Kidney (tissue), 14 donors: Measurements from ENCODE around the gene SCN7A. TPM values are rescaled to one million over a fixed set of nuclear protein-coding genes. Genes with fewer than 3 reads are reported as not detected.

ENCODE experiments used
- DNase-seq, 5 donors: peaks; one replicate each; pipeline ENCODE4 v3.0.0-alpha.2; 2013 to 2020
- FAIRE-seq: peaks from 2 replicates; lab custom pipeline; 2012; peaks lifted over from hg19 to GRCh38; lab: Jason Lieb, UNC
- H3K27ac ChIP-seq, 2 donors: one replicate each; pipeline ENCODE4 v1.7.0; 2013; ENCODE audit warnings: low read depth in 2 of 2, low read length in 2 of 2, inconsistent platforms in 1 of 2
- H3K27me3 ChIP-seq: one replicate; pipeline ENCODE4 v1.7.1; 2013; ENCODE audit warnings: low read length, inconsistent platforms; ENCODE audit not compliant: control insufficient read depth, insufficient read depth
- H3K36me3 ChIP-seq, 3 donors: one replicate each; pipeline versions ENCODE4 v1.7.0 to v1.7.1; 2013; ENCODE audit warnings: low read length in 3 of 3, control low read depth in 1 of 3, inconsistent platforms in 1 of 3; ENCODE audit not compliant: insufficient read depth in 3 of 3, control insufficient read depth in 2 of 3
- H3K4me1 ChIP-seq, 3 donors: one replicate each; pipeline versions ENCODE4 v1.7.0 to v1.7.1; 2013; ENCODE audit warnings: low read length in 3 of 3, inconsistent platforms in 1 of 3, low read depth in 1 of 3; ENCODE audit not compliant: control insufficient read depth in 2 of 3, insufficient read depth in 2 of 3
- H3K4me3 ChIP-seq, 3 donors: one replicate each; pipeline versions ENCODE4 v1.7.0 to v1.8.1; 2013; ENCODE audit warnings: low read length in 3 of 3, control low read depth in 1 of 3, inconsistent platforms in 1 of 3
- H3K9ac ChIP-seq, 3 donors: one replicate each; pipeline versions ENCODE4 v1.7.0 to v1.7.1; 2013; ENCODE audit warnings: low read length in 3 of 3, control low read depth in 1 of 3, inconsistent platforms in 1 of 3
- H3K9me3 ChIP-seq, 3 donors: one replicate each; pipeline versions ENCODE4 v1.7.0 to v1.7.1; 2013; ENCODE audit warnings: low read length in 3 of 3, control low read depth in 1 of 3, inconsistent platforms in 1 of 3; ENCODE audit not compliant: control insufficient read depth in 2 of 3, insufficient read depth in 1 of 3
- intact Hi-C: fragments of 100-400 bp; cut with DNase I; formaldehyde crosslinking; loops from one replicate; pipeline ENCODE4 v1.11.1; 2022
- polyA plus RNA-seq: library from polyadenylated mRNA; stranded (reverse); fragments of 350-450 nt; fragmentation: Illumina TruSeq; extraction: RNeasy Lipid Tissue Mini Kit (QIAGEN cat#74804); gene quantifications from one replicate; pipeline ENCODE4 v1.2.3, GENCODE V29; 2014; ENCODE audit warnings: low read depth, low replicate concordance; ENCODE audit not compliant: insufficient read depth
- total RNA-seq: library from RNA; stranded (reverse); fragmentation: NEBNext Ultra II Directional; extraction: Animal tissue kit (Norgen Biotek cat#: 25700); gene quantifications from one replicate; pipeline ENCODE4 v1.2.1, GENCODE V29; 2021
- TF ChIP-seq, protein P1 (sequence below): IDR thresholded peaks from 3 replicates; pipeline ENCODE4 v1.5.1; 2012; ENCODE audit warnings: mild to moderate bottlenecking, moderate library complexity, borderline replicate concordance; ENCODE audit not compliant: insufficient read depth; ENCODE audit errors: extremely low read depth
- donor health status: control.
- donor health status: control.
- donor health status: control.
- donor health status: control.
- donor health status: control.
- donor health status: DM: yes; HTN: yes; CAD: no.
- donor health status: Normal renal cell carcinoma (clear cell type).

The SCN7A gene
- total and polyA plus RNA-seq, 2 donors from 2014 or later: 1.9 to 3.6 TPM

GRCh38 chr2:166444306-166444705 is 49.7 kb downstream of the SCN7A start:
- intact Hi-C loops: no loop called here
- no peaks in the 10 kb centered on the region for H3K4me1 ChIP-seq
- FAIRE-seq: no peak

GRCh38 chr2:166440313-166440712 is 53.7 kb downstream of the SCN7A start:
- TF ChIP-seq, protein P1, sequence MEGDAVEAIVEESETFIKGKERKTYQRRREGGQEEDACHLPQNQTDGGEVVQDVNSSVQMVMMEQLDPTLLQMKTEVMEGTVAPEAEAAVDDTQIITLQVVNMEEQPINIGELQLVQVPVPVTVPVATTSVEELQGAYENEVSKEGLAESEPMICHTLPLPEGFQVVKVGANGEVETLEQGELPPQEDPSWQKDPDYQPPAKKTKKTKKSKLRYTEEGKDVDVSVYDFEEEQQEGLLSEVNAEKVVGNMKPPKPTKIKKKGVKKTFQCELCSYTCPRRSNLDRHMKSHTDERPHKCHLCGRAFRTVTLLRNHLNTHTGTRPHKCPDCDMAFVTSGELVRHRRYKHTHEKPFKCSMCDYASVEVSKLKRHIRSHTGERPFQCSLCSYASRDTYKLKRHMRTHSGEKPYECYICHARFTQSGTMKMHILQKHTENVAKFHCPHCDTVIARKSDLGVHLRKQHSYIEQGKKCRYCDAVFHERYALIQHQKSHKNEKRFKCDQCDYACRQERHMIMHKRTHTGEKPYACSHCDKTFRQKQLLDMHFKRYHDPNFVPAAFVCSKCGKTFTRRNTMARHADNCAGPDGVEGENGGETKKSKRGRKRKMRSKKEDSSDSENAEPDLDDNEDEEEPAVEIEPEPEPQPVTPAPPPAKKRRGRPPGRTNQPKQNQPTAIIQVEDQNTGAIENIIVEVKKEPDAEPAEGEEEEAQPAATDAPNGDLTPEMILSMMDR: no peak
- Histone ChIP-seq H3K4me1 (no peaks in the 10 kb centered on the region), H3K4me3 (no peak overlapping the region), H3K27ac (no peak overlapping the region), H3K9ac (no peak overlapping the region), H3K27me3 (no peaks in the 10 kb centered on the region), H3K36me3 (no peaks in the 10 kb centered on the region), H3K9me3 (no peaks in the 10 kb centered on the region)
- DNase-seq (no peak), FAIRE-seq (no peak)
- intact Hi-C loops: no loop called here

More at GRCh38 chr2:166444306-166444705, 49.7 kb downstream of the SCN7A start:
- no peak overlapping the region for H3K27ac ChIP-seq
- TF ChIP-seq, protein P1: no peak
- no peak overlapping the region for H3K9ac ChIP-seq
- H3K4me3 ChIP-seq: no peak overlapping the region
- H3K27me3 ChIP-seq: no peaks in the 10 kb centered on the region
- DNase-seq: no peak
- H3K9me3 ChIP-seq: no peaks in the 10 kb centered on the region
- H3K36me3 ChIP-seq: no peaks in the 10 kb centered on the region

- intact Hi-C loops: no loop called here
- no peaks in the 10 kb centered on the region for H3K27me3 ChIP-seq
- no peak for FAIRE-seq
- H3K4me3 ChIP-seq: no peak overlapping the region
- no peaks in the 10 kb centered on the region for H3K9me3 ChIP-seq
- TF ChIP-seq, protein P1: no peak
- H3K27ac ChIP-seq: no peak overlapping the region
- DNase-seq: no peak
- no peaks in the 10 kb centered on the region for H3K4me1 ChIP-seq
- H3K36me3 ChIP-seq: no peaks in the 10 kb centered on the region
- no peak overlapping the region for H3K9ac ChIP-seq
Measured at GRCh38 chr2:166439078-166439477, 55.0 kb downstream of the SCN7A start.

DNA sequence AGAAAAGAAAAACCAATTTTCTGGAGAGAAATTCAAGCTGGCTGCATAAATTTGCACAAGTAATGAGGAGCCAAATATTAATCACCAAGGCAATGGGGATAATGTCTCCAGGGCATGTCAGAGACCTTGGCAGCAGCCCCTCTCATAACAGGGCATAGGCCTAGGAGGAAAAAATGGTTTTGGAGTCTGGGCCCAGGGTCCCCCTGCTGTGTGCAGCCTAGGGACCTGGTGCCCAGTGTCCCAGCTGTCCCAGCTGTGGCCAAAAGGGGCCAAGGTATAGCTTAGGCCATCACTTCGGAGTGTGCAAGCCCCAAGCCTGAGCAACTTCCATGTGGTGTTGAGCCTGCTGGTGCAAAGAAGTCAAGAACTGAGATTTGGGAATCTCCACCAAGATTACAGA is 57.1 kb downstream of the SCN7A start:
- H3K9me3 ChIP-seq: no peaks in the 10 kb centered on the region
- H3K36me3 ChIP-seq: no peaks in the 10 kb centered on the region
- peak in 1 of 5 donors; percentile 29 for DNase-seq
- no peak overlapping the region for H3K9ac ChIP-seq
- no peak overlapping the region for H3K4me3 ChIP-seq
- no peaks in the 10 kb centered on the region for H3K4me1 ChIP-seq
- no peaks in the 10 kb centered on the region for H3K27me3 ChIP-seq
- H3K27ac ChIP-seq: no peak overlapping the region
- TF ChIP-seq, protein P1: no peak
- intact Hi-C loops: no loop called here
- no peak for FAIRE-seq
